ENCODE results near the gene LHX2. TPM values are rescaled to one million over a fixed set of nuclear protein-coding genes. Genes with fewer than 3 reads are reported as not detected.

The LHX2 gene
- total and polyA plus RNA-seq, 9 of the 15 experiments (the other 6 are each of a cell fraction or from before 2014, with no cell fraction given) = 0.07 TPM; not detected in 8

- TF ChIP-seq REST (IDR thresholded peaks at IDR 0.05; ENCODE audit: borderline replicate concordance) = peak; percentile 74; the same call in 1 of the 2 replicates
- no peak for TF ChIP-seq REST (CRISPR knock-in tag; IDR thresholded peaks at IDR 0.05; ENCODE audit: low read depth)
- TF ChIP-seq, protein P1, sequence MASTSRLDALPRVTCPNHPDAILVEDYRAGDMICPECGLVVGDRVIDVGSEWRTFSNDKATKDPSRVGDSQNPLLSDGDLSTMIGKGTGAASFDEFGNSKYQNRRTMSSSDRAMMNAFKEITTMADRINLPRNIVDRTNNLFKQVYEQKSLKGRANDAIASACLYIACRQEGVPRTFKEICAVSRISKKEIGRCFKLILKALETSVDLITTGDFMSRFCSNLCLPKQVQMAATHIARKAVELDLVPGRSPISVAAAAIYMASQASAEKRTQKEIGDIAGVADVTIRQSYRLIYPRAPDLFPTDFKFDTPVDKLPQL (IDR thresholded peaks at IDR 0.05; ENCODE audit: extremely low read depth, insufficient read length) = no peak
Measured at GRCh38 chr9:124040935-124041816, 29.6 kb downstream of the LHX2 start (continued).
